LoVo (cell line): Measurements from ENCODE around the gene HLCS.

Experiments used
- DNase-seq: peaks from one replicate; pipeline ENCODE4 v3.0.0-alpha.2; 2016; ENCODE audit warnings: low spot score

HLCS gene

DNA sequence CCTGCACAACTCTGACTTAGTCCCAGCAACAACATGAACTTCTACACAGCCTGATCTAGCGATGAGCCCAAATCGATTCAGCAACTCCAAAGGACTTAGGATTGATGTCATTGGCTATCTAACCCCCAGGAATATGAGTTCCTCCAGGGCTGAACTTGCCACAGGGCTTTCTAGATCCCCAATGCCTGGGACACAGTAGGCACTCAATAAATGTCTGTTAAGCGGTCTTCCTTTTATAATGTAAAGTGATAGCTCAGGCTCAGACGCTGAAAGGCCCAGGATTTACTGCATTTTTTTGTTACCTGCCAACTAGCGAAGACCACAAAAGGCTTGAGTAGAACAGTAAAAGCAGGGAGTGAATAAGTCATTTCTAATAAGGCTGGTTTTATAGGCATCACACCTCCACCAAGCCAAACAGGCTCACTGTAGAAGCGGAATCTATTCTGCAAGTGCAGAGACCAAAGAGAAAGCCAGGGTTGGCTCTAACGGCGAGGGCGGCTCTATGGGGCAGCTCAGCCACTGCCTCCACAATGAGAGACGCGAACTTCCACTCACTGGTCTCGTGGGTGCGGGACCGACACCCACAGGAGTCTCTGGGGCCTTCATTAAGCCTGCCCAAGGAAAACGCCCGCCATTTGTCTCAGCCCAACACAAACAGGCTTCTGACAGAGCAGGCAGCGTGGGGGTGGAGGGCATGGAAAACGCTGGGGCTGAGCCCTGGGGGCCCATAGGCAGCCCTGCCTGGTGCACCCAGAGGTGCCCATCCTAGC lies 52.0 kb downstream of the HLCS start:
- no peak for DNase-seq

- no peak for DNase-seq
These were observed 53.0 kb downstream of the HLCS start for GRCh38 chr21:36913247-36914169.

DNA sequence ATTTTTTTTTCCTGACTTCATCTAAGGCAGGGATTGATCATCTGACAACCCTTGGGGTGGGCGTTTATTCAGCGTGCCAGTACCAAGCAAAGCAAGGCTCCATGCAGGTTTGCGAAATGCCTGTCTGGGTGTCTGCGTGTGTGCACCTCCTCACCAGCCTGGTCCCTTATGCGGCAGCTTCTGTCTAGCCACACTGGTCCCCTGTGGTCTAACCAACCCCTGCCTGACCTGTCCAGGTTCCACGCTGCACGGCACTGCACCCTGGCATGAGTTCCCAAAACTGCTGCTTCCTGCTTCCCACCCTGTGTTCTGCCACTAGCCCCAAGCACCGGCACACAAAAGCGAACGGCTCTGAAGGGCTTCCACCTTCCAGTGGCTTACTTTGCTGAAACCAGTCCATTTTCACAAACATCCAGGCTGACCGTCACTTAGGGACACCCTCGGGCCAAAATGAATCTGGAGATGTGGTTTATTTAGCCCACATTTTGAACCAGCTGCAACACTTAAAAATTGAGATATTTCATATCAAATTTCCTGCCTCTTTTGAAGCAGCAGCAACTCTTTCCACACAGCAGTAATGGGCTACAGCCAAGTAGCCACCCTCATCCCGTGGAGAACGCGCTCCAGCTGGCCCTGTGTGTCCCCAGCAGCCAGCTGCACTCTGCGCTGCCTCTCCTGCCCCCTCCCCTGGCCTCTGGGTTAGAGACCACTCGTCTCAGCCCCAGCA lies 55.7 kb downstream of the HLCS start:
- DNase-seq = no peak

DNA sequence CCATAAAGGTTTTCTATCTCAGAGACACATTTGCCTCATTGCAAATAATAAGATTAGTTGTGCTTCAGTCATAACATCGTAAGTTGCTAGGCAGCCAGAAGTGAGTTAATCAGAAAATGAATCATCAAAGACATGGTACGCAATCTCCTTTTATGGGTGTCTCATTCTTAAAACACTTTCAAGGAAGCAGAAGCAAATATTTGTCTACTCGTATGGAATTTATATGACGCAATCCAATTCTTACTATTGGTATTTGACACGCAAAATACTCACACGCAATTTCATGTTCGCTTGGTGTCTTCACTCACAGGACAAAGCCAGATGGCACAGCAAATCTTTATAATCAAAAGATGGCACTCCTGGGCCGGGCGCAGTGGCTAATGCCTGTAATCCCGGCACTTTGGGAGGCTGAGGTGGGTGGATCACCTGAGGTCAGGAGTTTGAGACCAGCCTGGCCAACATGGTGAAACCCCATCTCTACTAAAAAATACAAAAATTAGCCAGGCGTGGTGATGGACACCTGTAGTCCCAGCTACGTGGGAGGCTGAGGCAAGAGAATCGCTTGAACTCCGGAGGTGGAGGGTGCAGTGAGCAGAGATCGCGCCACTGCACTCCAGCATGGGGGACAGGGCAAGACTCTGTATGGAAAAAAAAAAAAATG lies 56.4 kb downstream of the HLCS start:
- peak; percentile 96 for DNase-seq

DNA sequence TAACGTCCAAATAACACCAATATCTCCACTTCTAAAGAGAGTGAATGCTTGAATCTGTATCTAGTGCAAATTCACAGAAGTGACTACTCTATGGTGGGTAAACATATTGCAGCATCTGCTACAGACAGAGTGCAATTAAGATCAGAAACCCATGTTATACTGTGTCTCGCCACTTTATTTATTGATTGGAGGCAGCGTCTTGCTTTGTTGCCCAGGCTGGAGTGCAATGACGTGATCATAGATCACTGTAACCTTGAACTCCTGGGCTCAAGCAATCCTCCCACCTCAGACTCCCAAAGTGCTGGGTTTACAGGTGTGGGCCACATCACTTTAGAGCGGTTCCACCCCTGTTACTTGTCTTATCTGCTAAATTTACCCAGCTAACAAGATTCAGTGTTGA lies 57.0 kb downstream of the HLCS start:
- DNase-seq = no peak

DNA sequence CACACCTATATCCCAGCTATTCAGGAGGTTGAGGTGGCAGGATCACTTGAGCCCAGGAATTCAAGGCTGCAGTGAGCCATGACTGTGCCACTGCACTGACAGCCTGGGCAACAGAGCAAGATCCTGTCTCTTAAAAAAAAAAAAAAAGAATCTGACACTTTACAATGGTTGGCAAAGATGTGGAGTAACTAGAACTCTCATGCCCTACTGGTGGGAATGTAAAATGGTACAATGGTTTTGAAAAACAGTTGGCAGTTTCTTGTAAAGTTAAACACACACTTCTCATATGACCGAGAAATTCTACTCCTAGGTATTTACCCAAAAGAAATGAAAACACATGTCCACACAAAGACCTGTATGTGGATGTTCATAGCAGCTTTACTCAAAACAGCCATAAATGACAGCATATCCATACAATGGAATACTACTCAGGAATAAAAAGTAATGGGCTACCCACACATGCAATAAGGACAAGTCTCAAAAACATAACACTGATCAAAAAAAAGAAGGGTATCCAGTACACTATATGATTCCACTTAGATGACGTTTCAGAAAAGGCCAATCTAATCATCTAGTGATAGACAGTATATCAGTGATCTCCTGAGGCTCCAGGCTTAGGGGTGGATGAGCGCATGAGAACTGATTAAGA lies 58.1 kb downstream of the HLCS start:
- no peak for DNase-seq

DNA sequence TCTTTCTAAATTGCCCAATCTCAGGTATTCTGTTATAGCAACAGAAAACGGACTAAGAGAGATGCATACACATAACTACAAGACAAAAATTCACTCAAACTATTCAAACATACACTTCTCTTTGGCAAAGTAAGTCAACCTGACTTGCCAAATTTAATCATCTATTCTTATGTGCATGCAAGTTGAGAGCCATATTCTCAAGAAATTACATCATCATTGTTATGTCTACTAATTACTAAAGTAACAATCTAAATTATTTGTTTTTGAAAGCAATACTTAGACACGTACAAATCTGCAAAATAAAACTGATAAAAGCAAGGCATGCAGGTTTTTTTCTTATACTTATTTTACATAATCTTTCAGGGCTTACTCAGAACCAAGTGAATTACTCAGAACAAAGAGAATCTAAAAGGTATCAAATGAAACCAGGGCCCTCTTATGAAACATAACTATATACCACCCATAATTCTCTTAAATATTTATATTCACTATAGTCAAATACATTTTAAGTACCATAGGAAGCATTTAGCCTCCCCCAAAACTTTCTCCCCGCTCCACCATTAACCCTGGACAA lies 62.3 kb downstream of the HLCS start:
- no peak for DNase-seq

- no peak for DNase-seq
These were observed 63.7 kb downstream of the HLCS start for GRCh38 chr21:36902793-36903192.

GRCh38 chr21:36902331-36902730 lies 64.1 kb downstream of the HLCS start:
- no peak for DNase-seq

GRCh38 chr21:36901575-36901974 lies 64.9 kb downstream of the HLCS start:
- DNase-seq = no peak

- no peak for DNase-seq
These were observed 72.9 kb downstream of the HLCS start for GRCh38 chr21:36893581-36893980.

DNA sequence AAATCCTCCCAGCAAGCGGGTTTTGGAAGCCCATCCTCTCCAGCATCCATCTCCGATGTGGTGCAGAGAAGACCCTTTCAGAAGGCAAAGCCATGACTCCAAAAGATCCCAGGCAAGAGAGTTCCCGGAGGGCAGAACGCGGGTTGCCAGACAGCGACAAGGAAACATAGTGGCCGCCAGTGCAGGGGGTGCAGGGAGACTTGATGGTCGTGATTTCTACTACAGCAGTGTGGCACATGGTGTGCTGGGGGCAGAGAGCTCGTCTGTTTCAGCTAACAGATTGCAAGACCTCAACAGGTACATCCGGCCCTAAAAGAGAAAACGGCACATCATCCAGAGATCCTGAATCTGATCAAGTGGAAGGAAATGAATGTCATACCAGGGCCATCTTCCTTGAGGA lies 74.3 kb downstream of the HLCS start:
- DNase-seq = no peak

GRCh38 chr21:36891692-36892091 lies 74.8 kb downstream of the HLCS start:
- DNase-seq = no peak

DNA sequence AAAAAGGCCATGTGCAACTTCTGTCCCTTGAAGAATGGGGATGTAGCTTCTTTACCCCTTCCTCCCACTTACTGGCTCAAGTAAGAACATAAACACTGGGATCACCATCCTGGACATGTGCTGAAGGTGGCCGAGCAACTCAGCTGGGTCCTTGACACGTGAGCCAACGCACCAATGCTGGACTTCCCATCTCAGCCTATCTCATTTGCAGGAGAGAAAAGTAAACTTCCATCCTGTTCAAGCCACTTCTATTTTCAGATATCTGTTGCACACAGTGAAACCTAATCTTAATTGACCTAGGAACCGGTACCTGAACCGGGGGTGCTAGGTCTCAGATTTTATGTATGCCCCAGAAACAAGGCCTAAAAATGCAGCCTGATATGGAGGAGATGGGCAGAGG lies 75.3 kb downstream of the HLCS start:
- DNase-seq = no peak

DNA sequence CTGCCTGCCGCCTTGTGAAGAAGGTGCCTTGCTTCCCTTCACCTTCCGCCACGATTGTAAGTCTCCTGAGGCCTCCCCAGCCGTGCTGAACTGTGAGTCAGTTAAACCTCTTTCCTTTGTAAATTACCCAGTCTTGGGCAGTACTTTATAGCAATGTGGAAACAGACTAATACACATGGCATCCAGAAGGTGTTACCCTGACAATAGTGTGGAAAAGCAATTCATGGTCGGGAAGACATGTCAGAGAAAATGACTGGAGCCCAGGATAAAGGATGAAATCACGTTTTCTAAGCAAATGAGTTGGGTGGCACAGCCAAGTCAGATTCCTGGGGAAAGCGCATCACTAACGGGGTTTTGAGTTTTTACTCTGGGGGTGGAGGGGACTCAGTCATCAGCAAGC lies 76.4 kb downstream of the HLCS start:
- no peak for DNase-seq

- no peak for DNase-seq
These were observed 77.1 kb downstream of the HLCS start for GRCh38 chr21:36889401-36889800.

DNA sequence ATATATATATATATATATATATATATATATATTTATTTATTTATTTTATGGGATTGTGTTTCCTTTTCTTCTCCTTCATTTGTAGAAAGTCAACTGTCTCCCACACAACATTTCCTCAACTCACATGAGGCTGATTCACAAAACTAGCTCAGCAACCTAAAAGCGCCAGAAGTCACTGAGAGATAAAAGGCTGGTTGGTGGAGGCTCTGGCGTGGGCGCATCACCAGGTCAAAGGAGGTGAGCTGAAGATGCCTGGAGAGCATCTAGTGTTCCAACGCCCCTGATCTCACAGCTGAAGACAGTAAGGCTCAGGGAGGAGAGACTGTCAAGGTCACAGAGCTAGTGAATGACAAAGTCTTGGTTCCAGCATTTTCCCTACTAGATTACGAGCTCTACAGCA lies 78.0 kb downstream of the HLCS start:
- DNase-seq = no peak

DNA sequence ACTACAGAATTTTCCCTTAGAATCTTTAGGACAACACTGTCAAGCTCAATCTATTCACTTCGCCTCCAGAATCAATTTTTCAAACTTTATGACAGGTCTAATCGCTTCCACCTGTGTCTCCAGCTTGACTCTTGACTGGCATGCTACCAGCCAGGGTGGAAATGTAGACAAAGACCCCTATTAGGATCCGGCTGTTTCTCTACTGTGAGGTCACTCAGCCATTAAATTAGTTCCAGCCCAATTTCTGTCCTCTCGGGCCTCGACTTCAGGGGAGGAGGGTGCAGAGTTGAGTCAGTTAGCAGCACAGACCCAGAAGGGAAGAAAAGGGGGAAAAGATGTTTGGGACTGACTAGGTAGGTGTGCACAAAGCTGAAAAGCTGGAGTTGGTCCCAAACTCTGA lies 78.5 kb downstream of the HLCS start:
- DNase-seq = no peak

- DNase-seq = peak; percentile 66
These were observed 82.7 kb downstream of the HLCS start for GRCh38 chr21:36883532-36884486.

DNA sequence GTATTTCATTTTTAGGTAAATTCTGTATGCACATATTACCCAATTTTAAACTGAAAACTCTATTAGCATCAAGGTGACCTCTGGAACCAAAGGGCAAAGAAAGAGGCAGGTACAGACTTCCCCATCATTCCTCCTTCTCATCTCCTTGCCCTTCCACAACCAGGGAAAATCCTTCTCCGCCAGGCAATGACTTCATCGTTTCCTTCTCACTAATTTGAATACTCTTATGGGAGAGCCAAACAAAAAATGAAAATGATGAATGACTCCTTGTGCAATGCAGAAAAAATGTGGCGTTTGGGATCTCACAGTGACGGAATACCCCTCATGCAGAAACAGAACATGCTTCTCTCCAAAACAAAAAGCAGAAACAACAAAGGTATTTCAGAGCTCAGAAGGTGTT lies 83.7 kb downstream of the HLCS start:
- DNase-seq = no peak
